Erythroblast (primary cell): ENCODE data around the gene FN3K.

ENCODE experiments used
- GATA1 ChIP-seq: IDR thresholded peaks from 2 replicates; pipeline ENCODE4 v1.6.1; 2011; ENCODE audit warnings: low read depth, mild to moderate bottlenecking, control low read depth, low read length, moderate library complexity
- POLR2A ChIP-seq: IDR thresholded peaks from 2 replicates; pipeline ENCODE4 v1.6.1; 2011; ENCODE audit warnings: mild to moderate bottlenecking, low read length

DNA sequence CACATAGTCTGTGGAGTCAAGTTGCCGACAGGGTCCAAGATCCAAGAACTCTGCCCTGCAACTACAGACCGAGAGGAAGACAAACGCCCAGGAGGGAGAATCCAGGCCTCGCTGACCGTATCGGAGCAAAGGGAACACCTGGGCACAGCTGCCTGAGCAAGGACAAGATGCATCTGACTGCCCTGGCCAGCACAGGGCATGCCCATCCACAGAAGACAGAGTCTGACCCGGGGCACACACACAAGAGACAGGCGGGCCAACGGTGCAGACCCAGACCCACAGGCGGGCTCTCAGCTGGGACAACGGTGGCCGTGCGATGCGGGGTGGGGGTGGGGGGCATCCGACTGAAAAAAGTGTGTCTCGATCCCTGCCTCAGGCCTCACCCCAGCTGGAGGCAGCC is 43.1 kb upstream of the FN3K start:
- TF ChIP-seq POLR2A (no peak), GATA1 (no peak)
